ENCODE results near the gene C12orf57. TPM values are rescaled to one million over a fixed set of nuclear protein-coding genes. Genes with fewer than 3 reads are reported as not detected.

The C12orf57 gene
- total RNA-seq, 1 donor from 2014 or later, result 558 TPM

- H3K4me3 ChIP-seq, result peak overlapping the region; percentile 92 to 99
- TF ChIP-seq, protein P1, sequence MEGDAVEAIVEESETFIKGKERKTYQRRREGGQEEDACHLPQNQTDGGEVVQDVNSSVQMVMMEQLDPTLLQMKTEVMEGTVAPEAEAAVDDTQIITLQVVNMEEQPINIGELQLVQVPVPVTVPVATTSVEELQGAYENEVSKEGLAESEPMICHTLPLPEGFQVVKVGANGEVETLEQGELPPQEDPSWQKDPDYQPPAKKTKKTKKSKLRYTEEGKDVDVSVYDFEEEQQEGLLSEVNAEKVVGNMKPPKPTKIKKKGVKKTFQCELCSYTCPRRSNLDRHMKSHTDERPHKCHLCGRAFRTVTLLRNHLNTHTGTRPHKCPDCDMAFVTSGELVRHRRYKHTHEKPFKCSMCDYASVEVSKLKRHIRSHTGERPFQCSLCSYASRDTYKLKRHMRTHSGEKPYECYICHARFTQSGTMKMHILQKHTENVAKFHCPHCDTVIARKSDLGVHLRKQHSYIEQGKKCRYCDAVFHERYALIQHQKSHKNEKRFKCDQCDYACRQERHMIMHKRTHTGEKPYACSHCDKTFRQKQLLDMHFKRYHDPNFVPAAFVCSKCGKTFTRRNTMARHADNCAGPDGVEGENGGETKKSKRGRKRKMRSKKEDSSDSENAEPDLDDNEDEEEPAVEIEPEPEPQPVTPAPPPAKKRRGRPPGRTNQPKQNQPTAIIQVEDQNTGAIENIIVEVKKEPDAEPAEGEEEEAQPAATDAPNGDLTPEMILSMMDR (IDR thresholded peaks at IDR 0.05), result no peak
- H3K4me1 ChIP-seq, result peaks cover 23 to 41% of the 10 kb centered on the region in 2 donors
- intact Hi-C loops (cut with DNase I), result loop anchor here (5.0 to 10.0 kb wide), 2 partner anchors 88 to 585 kb away; partner anchors contain the start of genes LPCAT3 and TNFRSF1A
- H3K36me3 ChIP-seq, result peaks cover 6 to 8% of the 10 kb centered on the region in 2 donors
- no peaks in the 10 kb centered on the region for H3K9me3 ChIP-seq
- DNase-seq (ENCODE audit: low spot score in 2 of 2), result no peak
- H3K27ac ChIP-seq, result peak overlapping the region; percentile 97 to 99
- H3K27me3 ChIP-seq, result no peaks in the 10 kb centered on the region
Observed at GRCh38 chr12:6929466-6930452, 14.1 kb upstream of the C12orf57 start.

DNA sequence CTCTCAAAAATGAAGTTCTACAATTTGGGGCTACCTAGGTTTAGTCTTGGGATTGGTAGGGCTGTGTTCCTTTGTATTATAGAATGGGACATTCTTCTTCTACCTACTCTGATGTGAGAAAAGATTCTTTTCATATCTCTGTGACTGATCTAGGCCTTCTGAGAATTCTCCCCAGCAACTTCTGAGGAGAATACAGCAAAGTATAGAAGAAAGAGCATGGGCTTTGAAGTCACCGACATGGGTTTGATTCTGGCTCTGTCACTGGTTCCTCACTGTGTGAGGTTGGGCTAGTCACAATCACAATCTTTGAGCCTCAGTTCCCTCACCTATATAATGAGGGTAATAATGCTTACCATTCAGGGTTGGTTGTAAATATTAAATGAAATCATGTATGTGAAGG, 11.1 kb upstream of the C12orf57 start:
- no peak for DNase-seq (ENCODE audit: low spot score in 2 of 2)
- H3K27ac ChIP-seq, result peak overlapping the region in 1 of 2 donors; percentile 59
- TF ChIP-seq, protein P1 (IDR thresholded peaks at IDR 0.05), result no peak
- no peaks in the 10 kb centered on the region for H3K9me3 ChIP-seq
- no peaks in the 10 kb centered on the region for H3K27me3 ChIP-seq
- no peak overlapping the region for H3K4me3 ChIP-seq
- intact Hi-C loops (cut with DNase I), result no loop called here
- H3K4me1 ChIP-seq, result peaks cover 19 to 29% of the 10 kb centered on the region in 2 donors
- H3K36me3 ChIP-seq, result peaks cover 18 to 21% of the 10 kb centered on the region in 2 donors

DNA sequence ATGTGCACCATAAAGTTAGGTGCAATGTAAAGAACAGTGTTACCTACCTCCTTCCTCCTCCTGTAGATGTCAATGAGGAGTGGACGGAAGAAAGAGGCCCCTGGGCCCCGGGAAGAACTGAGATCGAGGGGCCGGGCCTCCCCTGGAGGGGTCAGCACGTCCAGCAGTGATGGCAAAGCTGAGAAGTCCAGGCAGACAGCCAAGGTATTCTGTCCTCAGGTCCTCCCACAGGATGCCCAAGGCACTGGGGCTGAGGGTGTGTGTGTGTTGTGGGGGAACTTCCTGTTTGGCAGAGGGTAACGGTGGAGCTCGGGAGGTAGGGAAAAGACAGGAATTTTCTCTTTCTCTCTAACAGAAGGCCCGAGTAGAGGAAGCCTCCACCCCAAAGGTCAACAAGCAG, 9.7 kb upstream of the C12orf57 start:
- Histone ChIP-seq H3K4me1 (peaks cover 30 to 40% of the 10 kb centered on the region in 2 donors), H3K9me3 (no peaks in the 10 kb centered on the region), H3K27ac (peak overlapping the region; percentile 59 to 68), H3K4me3 (no peak overlapping the region), H3K27me3 (no peaks in the 10 kb centered on the region), H3K36me3 (peaks cover 18 to 25% of the 10 kb centered on the region in 2 donors)
- no peak for DNase-seq (ENCODE audit: low spot score in 2 of 2)
- TF ChIP-seq, protein P1 (IDR thresholded peaks at IDR 0.05), result no peak
- intact Hi-C loops (cut with DNase I), result no loop called here

DNA sequence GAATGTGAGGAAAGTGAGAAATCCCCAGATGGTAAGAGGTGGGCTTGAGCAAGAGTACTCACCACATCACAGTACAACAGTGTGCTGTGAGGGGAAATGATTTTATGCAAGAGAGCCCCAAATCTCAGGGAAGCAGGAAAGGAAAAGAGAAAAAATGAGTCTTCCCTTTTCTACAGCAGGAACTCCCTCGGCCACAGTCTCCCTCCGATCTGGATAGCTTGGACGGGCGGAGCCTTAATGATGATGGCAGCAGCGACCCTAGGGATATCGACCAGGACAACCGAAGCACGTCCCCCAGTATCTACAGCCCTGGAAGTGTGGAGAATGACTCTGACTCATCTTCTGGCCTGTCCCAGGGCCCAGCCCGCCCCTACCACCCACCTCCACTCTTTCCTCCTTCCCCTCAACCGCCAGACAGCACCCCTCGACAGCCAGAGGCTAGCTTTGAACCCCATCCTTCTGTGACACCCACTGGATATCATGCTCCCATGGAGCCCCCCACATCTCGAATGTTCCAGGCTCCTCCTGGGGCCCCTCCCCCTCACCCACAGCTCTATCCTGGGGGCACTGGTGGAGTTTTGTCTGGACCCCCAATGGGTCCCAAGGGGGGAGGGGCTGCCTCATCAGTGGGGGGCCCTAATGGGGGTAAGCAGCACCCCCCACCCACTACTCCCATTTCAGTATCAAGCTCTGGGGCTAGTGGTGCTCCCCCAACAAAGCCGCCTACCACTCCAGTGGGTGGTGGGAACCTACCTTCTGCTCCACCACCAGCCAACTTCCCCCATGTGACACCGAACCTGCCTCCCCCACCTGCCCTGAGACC, 8.2 kb upstream of the C12orf57 start:
- DNase-seq (ENCODE audit: low spot score in 2 of 2), result no peak
- Histone ChIP-seq H3K4me3 (no peak overlapping the region), H3K4me1 (peaks cover 21 to 38% of the 10 kb centered on the region in 2 donors), H3K36me3 (peaks cover 18 to 31% of the 10 kb centered on the region in 2 donors), H3K27me3 (no peaks in the 10 kb centered on the region), H3K9me3 (no peaks in the 10 kb centered on the region), H3K27ac (peak overlapping the region; percentile 59 to 93)
- TF ChIP-seq, protein P1 (IDR thresholded peaks at IDR 0.05), result no peak
- intact Hi-C loops (cut with DNase I), result loop anchor here (1.0 kb wide), 1 partner anchor 7 kb away; no protein-coding TSS in a partner anchor

- Histone ChIP-seq H3K4me3 (no peak overlapping the region), H3K27me3 (no peaks in the 10 kb centered on the region), H3K9me3 (no peaks in the 10 kb centered on the region), H3K4me1 (peaks cover 21 to 38% of the 10 kb centered on the region in 2 donors), H3K36me3 (peaks cover 23 to 37% of the 10 kb centered on the region in 2 donors), H3K27ac (peak overlapping the region; percentile 85 to 93)
- no peak for DNase-seq (ENCODE audit: low spot score in 2 of 2)
- intact Hi-C loops (cut with DNase I), result loop anchor here (1.0 kb wide), 1 partner anchor 8 kb away; no protein-coding TSS in a partner anchor
- TF ChIP-seq, protein P1 (IDR thresholded peaks at IDR 0.05), result no peak
Observed at GRCh38 chr12:6936194-6936635, 7.6 kb upstream of the C12orf57 start.

All from ascending aorta (tissue), 2 donors.